GM23338 (cell line): Measurements from ENCODE around the gene NKAIN2.

Experiments used
- CREB1 ChIP-seq: fragments of 250-450 bp; sonication (Bioruptor Pico); IDR thresholded peaks from 2 replicates; pipeline ENCODE4 v1.5.0; 2020; ENCODE audit warnings: low read depth, mild to moderate bottlenecking, moderate library complexity
- EZH2 ChIP-seq: fragments of 200-600 bp; sonication (generic); IDR thresholded peaks from one replicate; pipeline ENCODE4 v1.8.0; 2017; ENCODE audit warnings: antibody characterized with exemption, mild to moderate bottlenecking, low read depth; ENCODE audit not compliant: unreplicated experiment
- EZH2phosphoT487 ChIP-seq: fragments of 200-600 bp; sonication (generic); IDR thresholded peaks from one replicate; pipeline ENCODE4 v1.8.1; 2018; ENCODE audit warnings: antibody characterized with exemption; ENCODE audit not compliant: unreplicated experiment
- JUNB ChIP-seq: IDR thresholded peaks from one replicate; pipeline ENCODE4 v1.6.1; 2016; ENCODE audit warnings: antibody characterized with exemption; ENCODE audit not compliant: unreplicated experiment
- NANOG ChIP-seq: IDR thresholded peaks from 2 replicates; pipeline ENCODE4 v1.6.1; 2016; ENCODE audit warnings: antibody characterized with exemption, borderline replicate concordance
- POLR2AphosphoS5 ChIP-seq: IDR thresholded peaks from 2 replicates; pipeline ENCODE4 v1.6.1; 2016; ENCODE audit warnings: antibody characterized with exemption, low read depth
- STAT1 ChIP-seq: IDR thresholded peaks from one replicate; pipeline ENCODE4 v1.6.1; 2016; ENCODE audit warnings: antibody characterized with exemption; ENCODE audit not compliant: unreplicated experiment
- ZNF114 ChIP-seq: fragments of 250-450 bp; sonication (Bioruptor Pico); IDR thresholded peaks from 2 replicates; pipeline ENCODE4 v1.5.0; 2020; ENCODE audit warnings: mild to moderate bottlenecking, moderate library complexity
- TF ChIP-seq, protein P1 (sequence below), 2 experiments: fragments of 200-600 bp in 1 of 2; sonication (generic) in 1 of 2; conservative IDR thresholded peaks; 2 replicates each; pipeline versions ENCODE4 v1.5.1 to v1.6.1; 2016 to 2017; ENCODE audit warnings: antibody characterized with exemption in 2 of 2, low read depth in 2 of 2, mild to moderate bottlenecking in 2 of 2, moderate library complexity in 1 of 2
- TF ChIP-seq, protein P2 (sequence below): IDR thresholded peaks from one replicate; pipeline ENCODE4 v1.6.1; 2018; ENCODE audit warnings: antibody characterized with exemption; ENCODE audit not compliant: unreplicated experiment
- TF ChIP-seq, protein P3 (sequence below): IDR thresholded peaks from 2 replicates; pipeline ENCODE4 v1.6.1; 2016; ENCODE audit warnings: antibody characterized with exemption
- TF ChIP-seq, protein P4 (sequence below): fragments of 250-450 bp; sonication (Bioruptor Pico); IDR thresholded peaks from 2 replicates; pipeline ENCODE4 v1.5.0; 2020; ENCODE audit warnings: mild to moderate bottlenecking, moderate library complexity

DNA sequence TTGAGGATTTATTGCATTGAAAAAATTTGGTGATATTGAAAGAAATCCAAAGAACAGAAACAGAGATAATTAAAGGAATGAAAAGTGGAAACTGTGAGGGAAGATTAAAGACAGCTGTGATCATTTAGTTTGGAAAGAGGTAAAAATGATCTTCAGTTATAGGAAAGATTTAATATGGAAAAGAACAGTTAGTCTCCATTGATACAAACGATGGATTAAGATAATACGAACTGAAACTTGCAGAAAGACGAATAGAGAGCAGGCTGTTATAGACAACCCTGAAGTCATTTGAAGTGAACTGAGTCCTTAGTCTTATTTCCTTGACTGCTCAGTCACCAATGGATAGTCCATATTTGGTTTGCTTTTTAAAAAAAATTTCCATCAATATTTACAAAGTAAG is 360.0 kb downstream of the NKAIN2 start:
- TF ChIP-seq, protein P1, sequence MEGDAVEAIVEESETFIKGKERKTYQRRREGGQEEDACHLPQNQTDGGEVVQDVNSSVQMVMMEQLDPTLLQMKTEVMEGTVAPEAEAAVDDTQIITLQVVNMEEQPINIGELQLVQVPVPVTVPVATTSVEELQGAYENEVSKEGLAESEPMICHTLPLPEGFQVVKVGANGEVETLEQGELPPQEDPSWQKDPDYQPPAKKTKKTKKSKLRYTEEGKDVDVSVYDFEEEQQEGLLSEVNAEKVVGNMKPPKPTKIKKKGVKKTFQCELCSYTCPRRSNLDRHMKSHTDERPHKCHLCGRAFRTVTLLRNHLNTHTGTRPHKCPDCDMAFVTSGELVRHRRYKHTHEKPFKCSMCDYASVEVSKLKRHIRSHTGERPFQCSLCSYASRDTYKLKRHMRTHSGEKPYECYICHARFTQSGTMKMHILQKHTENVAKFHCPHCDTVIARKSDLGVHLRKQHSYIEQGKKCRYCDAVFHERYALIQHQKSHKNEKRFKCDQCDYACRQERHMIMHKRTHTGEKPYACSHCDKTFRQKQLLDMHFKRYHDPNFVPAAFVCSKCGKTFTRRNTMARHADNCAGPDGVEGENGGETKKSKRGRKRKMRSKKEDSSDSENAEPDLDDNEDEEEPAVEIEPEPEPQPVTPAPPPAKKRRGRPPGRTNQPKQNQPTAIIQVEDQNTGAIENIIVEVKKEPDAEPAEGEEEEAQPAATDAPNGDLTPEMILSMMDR (conservative IDR thresholded peaks at IDR 0.05; ENCODE audit: low read depth in 2 of 2), result no peak
- TF ChIP-seq, protein P2, sequence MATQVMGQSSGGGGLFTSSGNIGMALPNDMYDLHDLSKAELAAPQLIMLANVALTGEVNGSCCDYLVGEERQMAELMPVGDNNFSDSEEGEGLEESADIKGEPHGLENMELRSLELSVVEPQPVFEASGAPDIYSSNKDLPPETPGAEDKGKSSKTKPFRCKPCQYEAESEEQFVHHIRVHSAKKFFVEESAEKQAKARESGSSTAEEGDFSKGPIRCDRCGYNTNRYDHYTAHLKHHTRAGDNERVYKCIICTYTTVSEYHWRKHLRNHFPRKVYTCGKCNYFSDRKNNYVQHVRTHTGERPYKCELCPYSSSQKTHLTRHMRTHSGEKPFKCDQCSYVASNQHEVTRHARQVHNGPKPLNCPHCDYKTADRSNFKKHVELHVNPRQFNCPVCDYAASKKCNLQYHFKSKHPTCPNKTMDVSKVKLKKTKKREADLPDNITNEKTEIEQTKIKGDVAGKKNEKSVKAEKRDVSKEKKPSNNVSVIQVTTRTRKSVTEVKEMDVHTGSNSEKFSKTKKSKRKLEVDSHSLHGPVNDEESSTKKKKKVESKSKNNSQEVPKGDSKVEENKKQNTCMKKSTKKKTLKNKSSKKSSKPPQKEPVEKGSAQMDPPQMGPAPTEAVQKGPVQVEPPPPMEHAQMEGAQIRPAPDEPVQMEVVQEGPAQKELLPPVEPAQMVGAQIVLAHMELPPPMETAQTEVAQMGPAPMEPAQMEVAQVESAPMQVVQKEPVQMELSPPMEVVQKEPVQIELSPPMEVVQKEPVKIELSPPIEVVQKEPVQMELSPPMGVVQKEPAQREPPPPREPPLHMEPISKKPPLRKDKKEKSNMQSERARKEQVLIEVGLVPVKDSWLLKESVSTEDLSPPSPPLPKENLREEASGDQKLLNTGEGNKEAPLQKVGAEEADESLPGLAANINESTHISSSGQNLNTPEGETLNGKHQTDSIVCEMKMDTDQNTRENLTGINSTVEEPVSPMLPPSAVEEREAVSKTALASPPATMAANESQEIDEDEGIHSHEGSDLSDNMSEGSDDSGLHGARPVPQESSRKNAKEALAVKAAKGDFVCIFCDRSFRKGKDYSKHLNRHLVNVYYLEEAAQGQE, result no peak
- TF ChIP-seq POLR2AphosphoS5, result no peak
- no peak for TF ChIP-seq EZH2
- TF ChIP-seq EZH2phosphoT487, result no peak
- no peak for TF ChIP-seq ZNF114
- no peak for TF ChIP-seq STAT1
- no peak for TF ChIP-seq CREB1 (CRISPR knock-in tag)
- TF ChIP-seq NANOG, result no peak
- TF ChIP-seq, protein P3, sequence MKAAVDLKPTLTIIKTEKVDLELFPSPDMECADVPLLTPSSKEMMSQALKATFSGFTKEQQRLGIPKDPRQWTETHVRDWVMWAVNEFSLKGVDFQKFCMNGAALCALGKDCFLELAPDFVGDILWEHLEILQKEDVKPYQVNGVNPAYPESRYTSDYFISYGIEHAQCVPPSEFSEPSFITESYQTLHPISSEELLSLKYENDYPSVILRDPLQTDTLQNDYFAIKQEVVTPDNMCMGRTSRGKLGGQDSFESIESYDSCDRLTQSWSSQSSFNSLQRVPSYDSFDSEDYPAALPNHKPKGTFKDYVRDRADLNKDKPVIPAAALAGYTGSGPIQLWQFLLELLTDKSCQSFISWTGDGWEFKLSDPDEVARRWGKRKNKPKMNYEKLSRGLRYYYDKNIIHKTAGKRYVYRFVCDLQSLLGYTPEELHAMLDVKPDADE, result no peak
- TF ChIP-seq, protein P4, sequence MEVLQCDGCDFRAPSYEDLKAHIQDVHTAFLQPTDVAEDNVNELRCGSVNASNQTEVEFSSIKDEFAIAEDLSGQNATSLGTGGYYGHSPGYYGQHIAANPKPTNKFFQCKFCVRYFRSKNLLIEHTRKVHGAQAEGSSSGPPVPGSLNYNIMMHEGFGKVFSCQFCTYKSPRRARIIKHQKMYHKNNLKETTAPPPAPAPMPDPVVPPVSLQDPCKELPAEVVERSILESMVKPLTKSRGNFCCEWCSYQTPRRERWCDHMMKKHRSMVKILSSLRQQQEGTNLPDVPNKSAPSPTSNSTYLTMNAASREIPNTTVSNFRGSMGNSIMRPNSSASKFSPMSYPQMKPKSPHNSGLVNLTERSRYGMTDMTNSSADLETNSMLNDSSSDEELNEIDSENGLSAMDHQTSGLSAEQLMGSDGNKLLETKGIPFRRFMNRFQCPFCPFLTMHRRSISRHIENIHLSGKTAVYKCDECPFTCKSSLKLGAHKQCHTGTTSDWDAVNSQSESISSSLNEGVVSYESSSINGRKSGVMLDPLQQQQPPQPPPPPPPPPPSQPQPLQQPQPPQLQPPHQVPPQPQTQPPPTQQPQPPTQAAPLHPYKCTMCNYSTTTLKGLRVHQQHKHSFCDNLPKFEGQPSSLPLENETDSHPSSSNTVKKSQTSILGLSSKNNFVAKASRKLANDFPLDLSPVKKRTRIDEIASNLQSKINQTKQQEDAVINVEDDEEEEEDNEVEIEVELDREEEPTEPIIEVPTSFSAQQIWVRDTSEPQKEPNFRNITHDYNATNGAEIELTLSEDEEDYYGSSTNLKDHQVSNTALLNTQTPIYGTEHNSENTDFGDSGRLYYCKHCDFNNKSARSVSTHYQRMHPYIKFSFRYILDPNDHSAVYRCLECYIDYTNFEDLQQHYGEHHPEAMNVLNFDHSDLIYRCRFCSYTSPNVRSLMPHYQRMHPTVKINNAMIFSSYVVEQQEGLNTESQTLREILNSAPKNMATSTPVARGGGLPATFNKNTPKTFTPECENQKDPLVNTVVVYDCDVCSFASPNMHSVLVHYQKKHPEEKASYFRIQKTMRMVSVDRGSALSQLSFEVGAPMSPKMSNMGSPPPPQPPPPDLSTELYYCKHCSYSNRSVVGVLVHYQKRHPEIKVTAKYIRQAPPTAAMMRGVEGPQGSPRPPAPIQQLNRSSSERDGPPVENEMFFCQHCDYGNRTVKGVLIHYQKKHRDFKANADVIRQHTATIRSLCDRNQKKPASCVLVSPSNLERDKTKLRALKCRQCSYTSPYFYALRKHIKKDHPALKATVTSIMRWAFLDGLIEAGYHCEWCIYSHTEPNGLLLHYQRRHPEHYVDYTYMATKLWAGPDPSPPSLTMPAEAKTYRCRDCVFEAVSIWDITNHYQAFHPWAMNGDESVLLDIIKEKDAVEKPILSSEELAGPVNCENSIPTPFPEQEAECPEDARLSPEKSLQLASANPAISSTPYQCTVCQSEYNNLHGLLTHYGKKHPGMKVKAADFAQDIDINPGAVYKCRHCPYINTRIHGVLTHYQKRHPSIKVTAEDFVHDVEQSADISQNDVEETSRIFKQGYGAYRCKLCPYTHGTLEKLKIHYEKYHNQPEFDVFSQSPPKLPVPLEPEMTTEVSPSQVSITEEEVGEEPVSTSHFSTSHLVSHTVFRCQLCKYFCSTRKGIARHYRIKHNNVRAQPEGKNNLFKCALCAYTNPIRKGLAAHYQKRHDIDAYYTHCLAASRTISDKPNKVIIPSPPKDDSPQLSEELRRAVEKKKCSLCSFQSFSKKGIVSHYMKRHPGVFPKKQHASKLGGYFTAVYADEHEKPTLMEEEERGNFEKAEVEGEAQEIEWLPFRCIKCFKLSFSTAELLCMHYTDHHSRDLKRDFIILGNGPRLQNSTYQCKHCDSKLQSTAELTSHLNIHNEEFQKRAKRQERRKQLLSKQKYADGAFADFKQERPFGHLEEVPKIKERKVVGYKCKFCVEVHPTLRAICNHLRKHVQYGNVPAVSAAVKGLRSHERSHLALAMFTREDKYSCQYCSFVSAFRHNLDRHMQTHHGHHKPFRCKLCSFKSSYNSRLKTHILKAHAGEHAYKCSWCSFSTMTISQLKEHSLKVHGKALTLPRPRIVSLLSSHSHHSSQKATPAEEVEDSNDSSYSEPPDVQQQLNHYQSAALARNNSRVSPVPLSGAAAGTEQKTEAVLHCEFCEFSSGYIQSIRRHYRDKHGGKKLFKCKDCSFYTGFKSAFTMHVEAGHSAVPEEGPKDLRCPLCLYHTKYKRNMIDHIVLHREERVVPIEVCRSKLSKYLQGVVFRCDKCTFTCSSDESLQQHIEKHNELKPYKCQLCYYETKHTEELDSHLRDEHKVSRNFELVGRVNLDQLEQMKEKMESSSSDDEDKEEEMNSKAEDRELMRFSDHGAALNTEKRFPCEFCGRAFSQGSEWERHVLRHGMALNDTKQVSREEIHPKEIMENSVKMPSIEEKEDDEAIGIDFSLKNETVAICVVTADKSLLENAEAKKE (CRISPR knock-in tag), result no peak
- TF ChIP-seq JUNB, result no peak
